Tibial nerve (tissue), 4 donors: ENCODE results near the gene RANBP3.

ENCODE experiments used
- CTCF ChIP-seq, 5 experiments: fragments of 200-600 bp in 3 of 5; fragments of 450-650 bp in 2 of 5; sonication (generic) in 3 of 5; IDR thresholded peaks; one replicate each; pipeline ENCODE4 v1.5.1; 2016 to 2019; ENCODE audit warnings: antibody characterized with exemption in 5 of 5, mild to moderate bottlenecking in 3 of 5, moderate library complexity in 2 of 5
- EP300 ChIP-seq, 2 donors: sonication (generic); formaldehyde crosslinking; IDR thresholded peaks; one replicate each; pipeline ENCODE4 v1.6.1; 2017; ENCODE audit warnings: antibody characterized with exemption in 2 of 2, mild to moderate bottlenecking in 1 of 2
- POLR2A ChIP-seq, 2 donors: fragments of 450-650 bp; IDR thresholded peaks; one replicate each; pipeline ENCODE4 v1.6.1; 2017; ENCODE audit warnings: antibody characterized with exemption in 2 of 2, mild to moderate bottlenecking in 2 of 2, moderate library complexity in 2 of 2

DNA sequence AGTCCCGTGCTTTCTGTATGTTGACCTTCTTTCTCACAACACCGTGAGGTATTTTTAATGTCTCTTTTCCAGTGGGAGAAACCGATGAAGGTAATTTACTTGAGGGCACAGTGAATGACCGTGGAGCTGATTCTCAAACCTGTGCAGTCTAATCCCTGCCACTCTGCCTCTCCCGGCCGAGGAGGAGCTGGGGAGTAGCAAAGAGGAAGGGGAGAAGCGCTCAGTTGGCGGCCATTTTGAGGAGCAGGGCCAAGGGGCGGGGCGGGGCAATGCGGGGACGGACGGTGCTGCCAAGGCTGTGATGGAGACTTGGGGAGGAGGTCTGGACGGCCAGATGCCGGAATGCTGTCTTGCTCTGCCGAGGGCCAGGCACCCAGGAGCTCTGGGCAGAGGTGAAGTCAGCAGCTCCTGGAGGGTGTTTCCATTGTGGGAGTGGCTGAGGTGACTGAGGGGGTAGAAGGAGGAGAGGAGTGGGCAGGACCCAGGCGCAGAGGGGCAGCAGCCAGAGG, 12.4 kb upstream of the RANBP3 start:
- no peak for TF ChIP-seq CTCF (IDR thresholded peaks at IDR 0.05)
- TF ChIP-seq EP300 (IDR thresholded peaks at IDR 0.05): no peak
- TF ChIP-seq POLR2A (IDR thresholded peaks at IDR 0.05): no peak
